A549 (cell line): ENCODE results near the gene NPLOC4. TPM values are rescaled to one million over a fixed set of nuclear protein-coding genes. Genes with fewer than 3 reads are reported as not detected.

Experiments
- ATAC-seq, 2 experiments: fragments of 200-7000 bp in 1 of 2; fragments of >200 bp in 1 of 2; cut with Nextera tagmentation in 1 of 2; cut with Tn5 transposase in 1 of 2; 3 replicates each; pipeline versions ENCODE4 v1.8.0 to v1.9.1; 2018 to 2020; ENCODE audit warnings: mild to moderate bottlenecking in 1 of 2, moderate library complexity in 1 of 2
- CTCF ChIA-PET: fragments of 300-600 bp; sonication (Branson Sonifier 250); formaldehyde crosslinking; extraction: SDS; loops from one replicate; lab custom pipeline; 2021; ENCODE audit warnings: antibody characterized with exemption, inconsistent platforms; lab: Yijun Ruan, JAX
- POLR2A ChIA-PET: fragments of 350-600 bp; formaldehyde crosslinking; extraction: SDS; loops from one replicate; lab custom pipeline; 2021; ENCODE audit warnings: antibody characterized with exemption, inconsistent platforms; lab: Yijun Ruan, JAX
- DNase-seq, 2 experiments: peaks; one replicate each; pipeline versions ENCODE4 v3.0.0 to v3.0.0-alpha.2; 2011 to 2016; ENCODE audit warnings: low read depth in 1 of 2, low spot score in 1 of 2
- FAIRE-seq: peaks from 2 replicates; lab custom pipeline; 2011; peaks lifted over from hg19 to GRCh38; lab: Jason Lieb, UNC
- H3K27ac ChIP-seq, 2 experiments: fragments of >200 bp; sonication (Bioruptor Twin); formaldehyde crosslinking; 3 replicates each; pipeline ENCODE4 v1.5.1; 2016 to 2017
- H3K4me1 ChIP-seq: fragments of >200 bp; sonication (Bioruptor Twin); formaldehyde crosslinking; 3 replicates; pipeline ENCODE4 v1.6.1; 2016
- H3K4me2 ChIP-seq: fragments of >200 bp; sonication (Bioruptor Twin); formaldehyde crosslinking; 3 replicates; pipeline ENCODE4 v1.6.1; 2016
- H3K4me3 ChIP-seq: fragments of >200 bp; sonication (Bioruptor Twin); formaldehyde crosslinking; 3 replicates; pipeline ENCODE4 v1.5.1; 2016
- H3K9me3 ChIP-seq: fragments of >200 bp; sonication (Bioruptor Twin); formaldehyde crosslinking; 3 replicates; pipeline ENCODE4 v1.6.1; 2016
- CBX8 ChIP-seq: fragments of 200-600 bp; sonication (generic); IDR thresholded peaks from 2 replicates; pipeline ENCODE4 v1.6.1; 2016
- CEBPB ChIP-seq, 2 experiments: fragments of >200 bp in 1 of 2; sonication (Bioruptor Twin) in 1 of 2; formaldehyde crosslinking in 1 of 2; IDR thresholded peaks; 2 replicates each; pipeline ENCODE4 v1.6.1; 2012 to 2016
- EHMT2 ChIP-seq: fragments of 200-600 bp; sonication (generic); IDR thresholded peaks from 2 replicates; pipeline ENCODE4 v1.6.1; 2016; ENCODE audit warnings: antibody characterized with exemption, low read depth, mild to moderate bottlenecking, moderate library complexity
- FOSB ChIP-seq: fragments of 250-450 bp; sonication (Bioruptor Pico); IDR thresholded peaks from 2 replicates; pipeline ENCODE4 v1.5.0; 2020; ENCODE audit warnings: mild to moderate bottlenecking, moderate library complexity
- HEYL ChIP-seq: fragments of 250-450 bp; sonication (Bioruptor Pico); IDR thresholded peaks from 2 replicates; pipeline ENCODE4 v1.8.0; 2021; ENCODE audit warnings: mild to moderate bottlenecking, moderate library complexity
- HMGXB4 ChIP-seq: fragments of 250-450 bp; sonication (Bioruptor Pico); IDR thresholded peaks from 2 replicates; pipeline ENCODE4 v1.5.0; 2021; ENCODE audit warnings: mild to moderate bottlenecking, moderate library complexity, borderline replicate concordance
- HOXB13 ChIP-seq: fragments of 250-450 bp; sonication (Bioruptor Pico); IDR thresholded peaks from 2 replicates; pipeline ENCODE4 v1.5.0; 2020; ENCODE audit warnings: low read depth, mild to moderate bottlenecking, moderate library complexity
- JUN ChIP-seq, 2 experiments: fragments of >200 bp; sonication (Bioruptor Twin); formaldehyde crosslinking; IDR thresholded peaks; 2 replicates in 1 of 2; 3 replicates in 1 of 2; pipeline ENCODE4 v1.6.1; 2016 to 2017
- KDM1A ChIP-seq: fragments of 200-600 bp; sonication (generic); IDR thresholded peaks from 2 replicates; pipeline ENCODE4 v1.6.1; 2016; ENCODE audit warnings: low read depth, mild to moderate bottlenecking
- POLR2AphosphoS2 ChIP-seq: conservative IDR thresholded peaks from 2 replicates; pipeline ENCODE4 v1.6.1; 2012; ENCODE audit warnings: low read length, improper control_type of control experiment, inconsistent platforms
- RAD21 ChIP-seq, 2 experiments: fragments of >200 bp in 1 of 2; sonication (Bioruptor Twin) in 1 of 2; formaldehyde crosslinking in 1 of 2; IDR thresholded peaks in 1 of 2; conservative IDR thresholded peaks in 1 of 2; 2 replicates in 1 of 2; 3 replicates in 1 of 2; pipeline ENCODE4 v1.6.1; 2012 to 2018; ENCODE audit warnings: inconsistent platforms in 1 of 2
- RFX5 ChIP-seq: fragments of 450-650 bp; IDR thresholded peaks from 2 replicates; pipeline ENCODE4 v1.7.1; 2014; ENCODE audit warnings: antibody characterized with exemption, mild to moderate bottlenecking, moderate library complexity
- RNF2 ChIP-seq: fragments of 200-600 bp; sonication (generic); IDR thresholded peaks from 2 replicates; pipeline ENCODE4 v1.6.1; 2016; ENCODE audit warnings: low read depth, mild to moderate bottlenecking, antibody characterized with exemption, moderate library complexity, borderline replicate concordance
- SMC3 ChIP-seq: fragments of >200 bp; sonication (Bioruptor Twin); formaldehyde crosslinking; IDR thresholded peaks from 3 replicates; pipeline ENCODE4 v1.6.1; 2018; ENCODE audit warnings: inconsistent platforms
- TFCP2L1 ChIP-seq: fragments of 250-450 bp; sonication (Bioruptor Pico); IDR thresholded peaks from 2 replicates; pipeline ENCODE4 v1.5.0; 2021; ENCODE audit warnings: mild to moderate bottlenecking
- TP53 ChIP-seq: fragments of 250-450 bp; sonication (Bioruptor Pico); IDR thresholded peaks from 2 replicates; pipeline ENCODE4 v1.5.0; 2021; ENCODE audit warnings: mild to moderate bottlenecking, moderate library complexity
- USF2 ChIP-seq: fragments of 450-650 bp; IDR thresholded peaks from 2 replicates; pipeline ENCODE4 v1.6.1; 2014; ENCODE audit warnings: antibody characterized with exemption
- ZFP36 ChIP-seq: fragments of 450-650 bp; IDR thresholded peaks from 2 replicates; pipeline ENCODE4 v1.6.1; 2014; ENCODE audit warnings: borderline replicate concordance; ENCODE audit not compliant: partially characterized antibody
- ZNF302 ChIP-seq: fragments of 250-450 bp; sonication (Bioruptor Pico); IDR thresholded peaks from 2 replicates; pipeline ENCODE4 v1.9.0; 2021; ENCODE audit warnings: inconsistent platforms, mild to moderate bottlenecking, moderate library complexity
- WGBS: methylation state at CpG from one replicate; pipeline ENCODE4 v1.1.6; 2017; ENCODE audit errors: missing lambda C conversion rate; 5-methylcytosine and 5-hydroxymethylcytosine counted together
- polyA plus RNA-seq, 4 experiments: library from polyadenylated mRNA; depleted of rRNA in 3 of 4; stranded (reverse); fragments of >200 nt; fragmentation: RNase III in 1 of 4; extraction: RNeasy Plus Mini Kit Qiagen cat#74134 plus additional on column Dnase treatment in 1 of 4; gene quantifications; 2 replicates in 3 of 4; 3 replicates in 1 of 4; pipeline ENCODE4 v1.2.3, GENCODE V29; 2011 to 2017
- TF ChIP-seq, protein P1 (sequence below): IDR thresholded peaks from 2 replicates; pipeline ENCODE4 v1.6.1; 2012
- TF ChIP-seq, protein P2 (sequence below): fragments of >200 bp; sonication (Bioruptor Twin); formaldehyde crosslinking; IDR thresholded peaks from 3 replicates; pipeline ENCODE4 v1.5.1; 2016
- TF ChIP-seq, protein P3 (sequence below): IDR thresholded peaks from 2 replicates; pipeline ENCODE4 v1.6.1; 2012; ENCODE audit warnings: low read depth, borderline replicate concordance

Gene NPLOC4
- polyA plus RNA-seq, 2 of the 4 experiments (the other 2 are of a cell fraction), result 98.5 to 101 TPM

- WGBS, result 71% methylated on average over 15 of the region's 17 CpGs
- no peak overlapping the region for H3K27ac ChIP-seq
- CTCF ChIA-PET, result interaction anchor here (0.9 to 6.4 kb wide), 13 partner anchors 9 to 284 kb away, joined by 3 to 36 read pairs (median 5); partner anchors contain the start of gene FAAP100
- no peak overlapping the region for H3K4me2 ChIP-seq
- POLR2A ChIA-PET, result no interaction called here
- ATAC-seq (peak; percentile 19 to 61; a peak in 5 of 6 replicates), FAIRE-seq (no peak), DNase-seq (peak; percentile 67 to 77)
- no peaks in the 10 kb centered on the region for H3K9me3 ChIP-seq
- TF ChIP-seq, protein P1, sequence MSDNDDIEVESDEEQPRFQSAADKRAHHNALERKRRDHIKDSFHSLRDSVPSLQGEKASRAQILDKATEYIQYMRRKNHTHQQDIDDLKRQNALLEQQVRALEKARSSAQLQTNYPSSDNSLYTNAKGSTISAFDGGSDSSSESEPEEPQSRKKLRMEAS, result no peak; the same call in 1 of the 2 replicates
- TF ChIP-seq, protein P2, sequence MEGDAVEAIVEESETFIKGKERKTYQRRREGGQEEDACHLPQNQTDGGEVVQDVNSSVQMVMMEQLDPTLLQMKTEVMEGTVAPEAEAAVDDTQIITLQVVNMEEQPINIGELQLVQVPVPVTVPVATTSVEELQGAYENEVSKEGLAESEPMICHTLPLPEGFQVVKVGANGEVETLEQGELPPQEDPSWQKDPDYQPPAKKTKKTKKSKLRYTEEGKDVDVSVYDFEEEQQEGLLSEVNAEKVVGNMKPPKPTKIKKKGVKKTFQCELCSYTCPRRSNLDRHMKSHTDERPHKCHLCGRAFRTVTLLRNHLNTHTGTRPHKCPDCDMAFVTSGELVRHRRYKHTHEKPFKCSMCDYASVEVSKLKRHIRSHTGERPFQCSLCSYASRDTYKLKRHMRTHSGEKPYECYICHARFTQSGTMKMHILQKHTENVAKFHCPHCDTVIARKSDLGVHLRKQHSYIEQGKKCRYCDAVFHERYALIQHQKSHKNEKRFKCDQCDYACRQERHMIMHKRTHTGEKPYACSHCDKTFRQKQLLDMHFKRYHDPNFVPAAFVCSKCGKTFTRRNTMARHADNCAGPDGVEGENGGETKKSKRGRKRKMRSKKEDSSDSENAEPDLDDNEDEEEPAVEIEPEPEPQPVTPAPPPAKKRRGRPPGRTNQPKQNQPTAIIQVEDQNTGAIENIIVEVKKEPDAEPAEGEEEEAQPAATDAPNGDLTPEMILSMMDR, result peak; percentile 51
- TF ChIP-seq SMC3, result peak; percentile 51
- no peak for TF ChIP-seq HMGXB4 (CRISPR knock-in tag)
- peak; percentile 59 to 69; a peak in 4 of 5 replicates for TF ChIP-seq RAD21 (conservative IDR thresholded peaks at IDR 0.05 in 1 of 2, IDR thresholded peaks at IDR 0.05 in 1 of 2)
- 0 out of 5 replicates have a peak, but pooled peaks of 1 of the 2 experiments have one; percentile 32 for TF ChIP-seq JUN (IDR thresholded peaks at IDR 0.05)
- no peak overlapping the region for H3K4me3 ChIP-seq
- H3K4me1 ChIP-seq, result peaks cover 11% of the 10 kb centered on the region; the same call in 1 of the 3 replicates
Observed at GRCh38 chr17:81537343-81537855, 99.5 kb downstream of the NPLOC4 start.

DNA sequence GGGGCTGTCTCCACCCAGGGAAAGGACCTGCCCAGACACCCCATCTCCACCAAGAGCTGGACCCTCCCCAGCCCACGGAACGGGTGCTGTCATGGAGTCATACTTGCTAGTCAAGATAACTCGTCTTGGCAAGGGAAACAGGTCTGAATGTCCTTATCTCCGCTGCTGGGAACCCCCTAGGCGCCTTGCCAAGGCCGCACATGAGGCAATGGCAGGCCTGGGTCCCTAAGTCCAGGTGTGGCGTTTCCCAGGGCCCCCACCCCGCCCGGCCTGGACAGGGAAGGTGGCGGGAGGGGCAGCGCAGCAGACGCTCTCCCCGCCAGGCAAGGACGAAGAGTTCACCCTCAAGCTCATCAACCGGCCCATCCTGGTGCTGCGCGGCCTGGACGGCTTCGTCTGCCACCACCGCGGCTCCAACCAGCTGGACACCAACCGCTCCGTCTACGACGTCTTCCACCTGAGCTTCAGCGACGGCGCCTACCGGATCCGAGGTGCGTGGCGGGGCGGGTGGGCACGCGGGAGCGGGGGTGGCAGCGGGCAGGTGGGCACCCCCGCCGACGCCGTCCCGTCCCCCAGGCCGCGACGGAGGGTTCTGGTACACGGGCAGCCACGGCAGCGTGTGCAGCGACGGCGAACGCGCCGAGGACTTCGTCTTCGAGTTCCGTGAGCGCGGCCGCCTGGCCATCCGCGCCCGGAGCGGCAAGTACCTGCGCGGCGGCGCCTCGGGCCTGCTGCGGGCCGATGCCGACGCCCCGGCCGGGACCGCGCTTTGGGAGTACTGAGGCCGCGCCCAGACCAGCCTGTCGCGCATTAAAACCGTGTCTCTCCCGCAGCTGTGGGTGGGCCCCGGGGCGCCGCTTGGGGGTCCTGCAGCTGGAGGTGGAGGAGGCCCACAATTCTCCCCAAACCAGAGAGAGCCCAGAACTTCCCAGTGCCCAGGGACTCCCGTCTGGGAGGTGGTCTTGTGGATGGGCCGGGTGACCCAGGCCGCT lies 100.3 kb downstream of the NPLOC4 start:
- ChIA-PET CTCF (interaction anchor here (0.8 to 6.4 kb wide), 10 partner anchors 8 to 65 kb away, joined by 3 to 29 read pairs (median 5); partner anchors contain the start of gene FAAP100), POLR2A (no interaction called here)
- FAIRE-seq, result no peak
- no peak for DNase-seq
- Histone ChIP-seq H3K9me3 (no peaks in the 10 kb centered on the region), H3K4me1 (peaks cover 11% of the 10 kb centered on the region; the same call in 1 of the 3 replicates), H3K4me3 (no peak overlapping the region), H3K4me2 (no peak overlapping the region), H3K27ac (no peak overlapping the region)
- 94% methylated on average over 77 of the region's 89 CpGs for WGBS
- no peak for ATAC-seq
- TF ChIP-seq RFX5 (no peak), POLR2AphosphoS2 (no peak), HEYL (CRISPR knock-in tag) (no peak), ZNF302 (CRISPR knock-in tag) (no peak), JUN (IDR thresholded peaks at IDR 0.05) (no peak; a peak in 1 of 5 replicates), ZFP36 (no peak), CBX8 (no peak), CEBPB (IDR thresholded peaks at IDR 0.05) (no peak), FOSB (CRISPR knock-in tag) (no peak), USF2 (no peak), EHMT2 (no peak), HOXB13 (CRISPR knock-in tag) (no peak), KDM1A (no peak), TFCP2L1 (no peak), RNF2 (no peak), TP53 (no peak)
- TF ChIP-seq, protein P3, sequence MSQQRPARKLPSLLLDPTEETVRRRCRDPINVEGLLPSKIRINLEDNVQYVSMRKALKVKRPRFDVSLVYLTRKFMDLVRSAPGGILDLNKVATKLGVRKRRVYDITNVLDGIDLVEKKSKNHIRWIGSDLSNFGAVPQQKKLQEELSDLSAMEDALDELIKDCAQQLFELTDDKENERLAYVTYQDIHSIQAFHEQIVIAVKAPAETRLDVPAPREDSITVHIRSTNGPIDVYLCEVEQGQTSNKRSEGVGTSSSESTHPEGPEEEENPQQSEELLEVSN, result no peak
- TF ChIP-seq, protein P1, result no peak
- TF ChIP-seq, protein P2, result no peak
